Stimulated activated naive B cell treated with anti-CD40 and anti-IgM and Interleukin-4, amounts not matched to agents 10 μg/mL and 1 μg/mL and 100 μg/mL, for 72 hours (primary cell): ENCODE data around the gene SAFB.
A peak's percentile ranks its signal among the peaks of the same experiment; 100 is the strongest.

Experiments
- ATAC-seq, 2 donors: fragments of 150-1000 bp; cut with Tn5 transposase; replicated peaks; 2 replicates each; pipeline ENCODE4 v1.10.0; 2021; ENCODE audit warnings: moderate library complexity in 1 of 2
- DNase-seq: peaks from one replicate; pipeline ENCODE4 v3.0.0; 2021
- H3K27ac Mint-ChIP-seq: one replicate; pipeline ENCODE4 v1.8.0; 2022; ENCODE audit warnings: mild to moderate bottlenecking, mixed read lengths
- H3K27me3 Mint-ChIP-seq, 2 donors: one replicate each; pipeline ENCODE4 v1.8.0; 2022; ENCODE audit warnings: mixed read lengths in 2 of 2
- H3K36me3 Mint-ChIP-seq, 2 donors: one replicate each; pipeline ENCODE4 v1.8.0; 2022; ENCODE audit warnings: mixed read lengths in 2 of 2, mild to moderate bottlenecking in 1 of 2
- H3K4me1 Mint-ChIP-seq, 2 donors: one replicate each; pipeline ENCODE4 v1.8.0; 2022; ENCODE audit warnings: mixed read lengths in 2 of 2, mild to moderate bottlenecking in 1 of 2
- H3K4me3 Mint-ChIP-seq, 2 donors: one replicate each; pipeline ENCODE4 v1.8.0; 2022; ENCODE audit warnings: mild to moderate bottlenecking in 2 of 2, mixed read lengths in 2 of 2, moderate library complexity in 1 of 2
- H3K9me3 Mint-ChIP-seq, 2 donors: one replicate each; pipeline ENCODE4 v1.8.0; 2022; ENCODE audit warnings: mixed read lengths in 2 of 2, mild to moderate bottlenecking in 1 of 2

The SAFB gene

GRCh38 chr19:5590151-5590864 is 32.6 kb upstream of the SAFB start:
- H3K4me3 Mint-ChIP-seq: no peak overlapping the region
- DNase-seq (no peak), ATAC-seq (no peak)
- H3K27ac Mint-ChIP-seq: no peak overlapping the region
- H3K27me3 Mint-ChIP-seq: no peaks in the 10 kb centered on the region
- no peaks in the 10 kb centered on the region for H3K9me3 Mint-ChIP-seq
- peaks cover 59 to 62% of the 10 kb centered on the region in 2 donors for H3K36me3 Mint-ChIP-seq
- H3K4me1 Mint-ChIP-seq: peaks cover 15 to 29% of the 10 kb centered on the region in 2 donors

- Mint-ChIP-seq H3K4me1 (peaks cover 11 to 26% of the 10 kb centered on the region in 2 donors), H3K9me3 (no peaks in the 10 kb centered on the region), H3K27me3 (no peaks in the 10 kb centered on the region), H3K4me3 (no peak overlapping the region), H3K36me3 (peaks cover 59 to 63% of the 10 kb centered on the region in 2 donors), H3K27ac (no peak overlapping the region)
- DNase-seq (no peak), ATAC-seq (no peak)
Measured at GRCh38 chr19:5590865-5591154, 32.1 kb upstream of the SAFB start.

DNA sequence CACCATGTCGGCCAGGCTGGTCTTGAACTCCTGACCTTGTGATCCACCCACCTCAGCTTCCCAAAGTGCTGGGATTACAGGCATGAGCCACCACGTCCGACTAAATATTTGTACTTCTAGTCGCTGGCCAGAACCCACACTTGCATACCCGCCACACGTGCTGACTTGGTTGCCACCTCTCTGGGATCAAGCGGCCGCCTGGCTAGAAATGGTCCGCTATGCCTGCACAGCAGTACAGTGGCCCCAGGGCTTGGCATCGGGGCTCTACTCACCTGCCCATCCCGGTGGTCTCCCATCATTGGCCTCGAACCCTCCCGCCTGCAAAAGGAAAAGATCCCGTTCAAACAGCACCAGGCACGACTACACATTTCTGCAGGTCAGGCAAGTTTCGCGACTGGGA is 31.4 kb upstream of the SAFB start:
- no peaks in the 10 kb centered on the region for H3K27me3 Mint-ChIP-seq
- no peak for ATAC-seq
- no peak overlapping the region for H3K27ac Mint-ChIP-seq
- peaks cover 6 to 20% of the 10 kb centered on the region in 2 donors for H3K4me1 Mint-ChIP-seq
- H3K36me3 Mint-ChIP-seq: peaks cover 60 to 65% of the 10 kb centered on the region in 2 donors
- H3K4me3 Mint-ChIP-seq: no peak overlapping the region
- H3K9me3 Mint-ChIP-seq: no peaks in the 10 kb centered on the region
- DNase-seq: no peak

DNA sequence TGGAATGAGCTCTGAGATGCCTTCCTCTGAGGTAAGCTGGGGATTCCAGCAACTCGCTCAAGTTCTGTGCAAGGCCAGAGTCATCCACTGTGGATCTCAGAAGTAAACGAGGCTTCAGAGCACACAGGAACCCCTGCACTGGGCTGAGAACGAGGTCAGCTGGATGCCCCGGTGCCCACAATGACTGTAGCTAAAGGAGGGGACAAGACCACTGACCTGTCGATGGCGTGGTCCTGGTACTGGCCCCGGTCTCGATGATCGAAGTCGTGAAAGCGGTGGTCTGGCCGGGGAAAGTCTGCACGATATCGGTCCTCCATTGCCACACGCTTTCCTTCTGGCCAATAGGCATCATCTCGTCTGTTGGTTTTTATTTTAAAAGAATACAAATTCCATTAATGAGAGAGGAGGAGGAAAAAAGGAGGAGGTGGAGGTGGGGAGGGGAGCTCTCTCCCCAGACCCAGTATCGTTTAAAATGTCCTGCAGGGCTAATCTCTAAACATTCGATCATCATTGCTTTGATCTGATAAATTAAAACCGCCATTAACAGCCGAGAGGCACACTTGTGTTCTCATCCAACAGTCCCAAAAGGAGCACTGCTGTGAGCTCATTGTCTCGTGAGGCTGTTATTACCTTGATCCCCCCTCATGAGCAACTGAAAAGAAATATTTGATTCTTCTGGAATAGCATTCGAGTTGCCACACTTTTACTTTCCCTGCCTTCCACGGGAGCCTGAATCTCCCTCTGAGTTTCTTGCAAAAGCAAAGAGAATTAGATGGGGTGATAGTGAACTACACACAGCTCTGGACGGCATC is 30.1 kb upstream of the SAFB start:
- H3K4me3 Mint-ChIP-seq: no peak overlapping the region
- H3K27me3 Mint-ChIP-seq: no peaks in the 10 kb centered on the region
- no peak overlapping the region for H3K27ac Mint-ChIP-seq
- peaks cover 4 to 14% of the 10 kb centered on the region in 2 donors for H3K4me1 Mint-ChIP-seq
- H3K36me3 Mint-ChIP-seq: peaks cover 53 to 62% of the 10 kb centered on the region in 2 donors
- ATAC-seq (no peak), DNase-seq (no peak)
- no peaks in the 10 kb centered on the region for H3K9me3 Mint-ChIP-seq

- Mint-ChIP-seq H3K4me3 (no peak overlapping the region), H3K4me1 (peaks cover 2 to 10% of the 10 kb centered on the region in 2 donors), H3K27ac (no peak overlapping the region)
Measured at GRCh38 chr19:5593343-5594255, 29.3 kb upstream of the SAFB start.

DNA sequence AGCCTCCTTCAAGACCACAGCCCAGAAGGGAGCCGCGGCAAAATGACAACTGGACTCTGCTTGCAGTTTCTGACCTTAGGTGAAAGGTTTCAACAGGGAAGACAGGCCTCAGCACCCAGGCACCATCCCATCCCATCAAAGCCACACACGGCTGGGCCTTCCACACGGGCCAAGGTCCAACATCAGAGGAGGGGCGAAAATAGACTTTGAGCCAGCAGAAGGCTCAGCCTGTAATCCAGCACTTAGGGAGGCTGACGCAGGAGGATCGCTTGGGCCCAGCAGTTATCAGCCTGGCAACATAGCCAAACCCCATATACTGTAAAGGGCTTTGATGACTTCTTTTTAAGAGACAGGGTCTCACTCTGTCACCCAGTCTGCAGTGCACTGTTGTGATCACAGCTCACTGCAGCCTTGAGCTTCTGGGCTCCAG is 28.3 kb upstream of the SAFB start:
- H3K4me1 Mint-ChIP-seq: peaks cover 0 to 10% of the 10 kb centered on the region in 2 donors
- H3K27me3 Mint-ChIP-seq: no peaks in the 10 kb centered on the region
- H3K4me3 Mint-ChIP-seq: no peak overlapping the region
- peaks cover 46 to 56% of the 10 kb centered on the region in 2 donors for H3K36me3 Mint-ChIP-seq
- ATAC-seq (no peak), DNase-seq (no peak)
- H3K27ac Mint-ChIP-seq: peak overlapping the region; percentile 65
- no peaks in the 10 kb centered on the region for H3K9me3 Mint-ChIP-seq

More at GRCh38 chr19:5593343-5594255, 29.3 kb upstream of the SAFB start:
- Mint-ChIP-seq H3K9me3 (no peaks in the 10 kb centered on the region), H3K36me3 (peaks cover 45 to 55% of the 10 kb centered on the region in 2 donors), H3K27me3 (no peaks in the 10 kb centered on the region)
- DNase-seq: no peak
- ATAC-seq: no peak

DNA sequence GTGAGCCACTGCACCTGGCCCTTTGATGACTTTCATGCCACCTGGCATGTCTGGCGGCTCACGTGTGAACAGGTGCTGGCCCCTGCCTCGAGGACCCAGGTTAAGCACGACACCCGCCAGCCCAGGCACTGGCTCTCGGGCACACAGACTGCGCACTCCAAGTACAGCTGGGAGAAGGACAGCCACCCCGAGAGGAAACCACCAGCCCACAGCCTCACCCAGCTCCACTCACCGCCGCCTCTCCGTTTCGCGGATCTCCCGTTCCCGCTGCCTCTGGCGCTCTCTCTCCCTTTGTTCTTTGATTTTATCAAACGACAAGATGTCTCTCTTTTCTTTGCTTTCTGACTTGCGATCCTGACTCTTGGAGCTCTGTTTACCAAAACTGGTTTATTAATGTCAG is 27.8 kb upstream of the SAFB start:
- H3K4me3 Mint-ChIP-seq: no peak overlapping the region

DNA sequence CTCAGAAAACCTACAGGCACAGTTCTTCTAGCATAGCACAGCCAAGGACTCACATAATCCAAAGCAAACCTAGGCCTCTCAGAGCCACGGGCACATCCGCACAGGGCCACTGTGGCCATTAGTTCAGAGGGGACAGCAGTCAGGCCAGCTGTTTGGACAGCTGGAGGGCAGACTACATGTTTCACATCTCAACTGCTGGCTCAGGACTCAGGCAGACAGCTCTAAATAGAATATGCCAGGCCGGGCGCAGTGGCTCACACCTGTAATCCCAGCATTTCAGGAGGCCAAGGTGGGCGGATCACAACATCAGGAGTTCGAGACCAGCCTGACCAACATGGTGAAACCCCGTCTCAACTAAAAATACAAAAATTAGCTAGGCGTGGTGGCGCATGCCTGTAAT is 27.1 kb upstream of the SAFB start:
- Mint-ChIP-seq H3K4me3 (no peak overlapping the region), H3K9me3 (no peaks in the 10 kb centered on the region), H3K36me3 (peaks cover 49 to 58% of the 10 kb centered on the region in 2 donors), H3K27ac (no peak overlapping the region), H3K4me1 (peaks cover 0 to 10% of the 10 kb centered on the region in 2 donors), H3K27me3 (no peaks in the 10 kb centered on the region)
- DNase-seq (no peak), ATAC-seq (no peak)

More for the DNA sequence above, 27.8 kb upstream of the SAFB start:
- DNase-seq (no peak), ATAC-seq (no peak)
- peaks cover 48 to 56% of the 10 kb centered on the region in 2 donors for H3K36me3 Mint-ChIP-seq
- H3K27me3 Mint-ChIP-seq: no peaks in the 10 kb centered on the region
- H3K9me3 Mint-ChIP-seq: no peaks in the 10 kb centered on the region
- peak overlapping the region; percentile 3 for H3K27ac Mint-ChIP-seq
- peaks cover 0 to 10% of the 10 kb centered on the region in 2 donors for H3K4me1 Mint-ChIP-seq

GRCh38 chr19:5600797-5601196 is 22.1 kb upstream of the SAFB start:
- H3K4me3 Mint-ChIP-seq: no peak overlapping the region
- DNase-seq: no peak

DNA sequence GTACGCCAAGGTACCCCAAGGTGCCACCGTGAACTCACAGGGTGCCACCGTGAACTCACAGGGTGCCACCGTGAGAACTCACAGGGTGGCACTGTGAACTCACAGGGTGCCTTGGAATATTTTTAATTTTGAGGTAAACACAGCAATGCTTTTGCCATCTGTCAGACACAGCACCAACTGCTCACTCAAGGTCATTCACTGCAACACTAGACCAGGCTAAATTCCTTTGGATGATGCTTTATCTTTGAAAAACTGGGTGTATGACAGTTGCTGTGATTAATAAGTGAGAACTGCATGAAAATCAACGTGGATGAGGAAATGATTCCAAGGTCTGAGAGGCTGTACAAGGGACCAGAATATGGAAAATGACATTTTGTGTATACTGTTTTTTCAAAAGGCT is 19.3 kb upstream of the SAFB start:
- H3K27ac Mint-ChIP-seq: peak overlapping the region; percentile 70
- no peak overlapping the region for H3K4me3 Mint-ChIP-seq
- peaks cover 5 to 10% of the 10 kb centered on the region in 2 donors for H3K4me1 Mint-ChIP-seq
- no peaks in the 10 kb centered on the region for H3K27me3 Mint-ChIP-seq
- DNase-seq: no peak
- no peak for ATAC-seq
- H3K36me3 Mint-ChIP-seq: peaks cover 66 to 74% of the 10 kb centered on the region in 2 donors
- H3K9me3 Mint-ChIP-seq: no peaks in the 10 kb centered on the region

More at GRCh38 chr19:5600797-5601196, 22.1 kb upstream of the SAFB start:
- Mint-ChIP-seq H3K4me1 (peaks cover 2 to 10% of the 10 kb centered on the region in 2 donors), H3K36me3 (peaks cover 59 to 61% of the 10 kb centered on the region in 2 donors), H3K27me3 (no peaks in the 10 kb centered on the region), H3K27ac (no peak overlapping the region), H3K9me3 (no peaks in the 10 kb centered on the region)
- ATAC-seq: no peak

- ATAC-seq: no peak
- H3K36me3 Mint-ChIP-seq: peaks cover 61 to 66% of the 10 kb centered on the region in 2 donors
- peak overlapping the region; percentile 62 for H3K27ac Mint-ChIP-seq
- H3K9me3 Mint-ChIP-seq: no peaks in the 10 kb centered on the region
- H3K4me1 Mint-ChIP-seq: peaks cover 5 to 12% of the 10 kb centered on the region in 2 donors
- no peak for DNase-seq
- H3K4me3 Mint-ChIP-seq: no peak overlapping the region
- no peaks in the 10 kb centered on the region for H3K27me3 Mint-ChIP-seq
Measured at GRCh38 chr19:5605362-5605761, 17.5 kb upstream of the SAFB start.

- no peak for ATAC-seq
- H3K9me3 Mint-ChIP-seq: no peaks in the 10 kb centered on the region
- peaks cover 54 to 66% of the 10 kb centered on the region in 2 donors for H3K36me3 Mint-ChIP-seq
Measured at GRCh38 chr19:5607318-5608275, 15.3 kb upstream of the SAFB start.

DNA sequence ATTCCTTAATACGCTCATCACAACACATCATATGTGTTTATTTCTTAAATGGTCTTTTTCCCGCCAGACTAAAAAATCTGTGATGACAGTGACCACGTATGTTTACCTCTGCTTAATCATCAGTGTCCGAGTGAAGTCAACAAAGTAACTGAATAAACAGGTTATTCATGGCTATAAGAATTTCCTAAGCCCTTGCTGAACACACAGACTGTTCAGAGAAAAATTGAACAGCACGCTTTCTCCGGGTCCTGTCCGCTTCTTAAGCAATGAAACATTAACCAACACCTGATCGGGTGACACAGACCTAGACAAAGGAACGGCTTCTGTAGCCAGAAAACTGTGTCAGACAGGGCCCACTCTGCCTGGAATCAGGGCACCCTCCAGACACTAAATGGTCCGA is 14.6 kb upstream of the SAFB start:
- no peaks in the 10 kb centered on the region for H3K9me3 Mint-ChIP-seq
- no peak for ATAC-seq
- peaks cover 10 to 11% of the 10 kb centered on the region in 2 donors for H3K4me1 Mint-ChIP-seq
- H3K36me3 Mint-ChIP-seq: peaks cover 57 to 68% of the 10 kb centered on the region in 2 donors
- H3K27ac Mint-ChIP-seq: peak overlapping the region; percentile 38
- no peak for DNase-seq
- H3K4me3 Mint-ChIP-seq: no peak overlapping the region
- no peaks in the 10 kb centered on the region for H3K27me3 Mint-ChIP-seq

More at GRCh38 chr19:5607318-5608275, 15.3 kb upstream of the SAFB start:
- Mint-ChIP-seq H3K4me1 (peaks cover 5 to 10% of the 10 kb centered on the region in 2 donors), H3K27me3 (no peaks in the 10 kb centered on the region), H3K4me3 (no peak overlapping the region), H3K27ac (peak overlapping the region; percentile 72)
- no peak for DNase-seq
